HepG2 (cell line): ENCODE results near the gene CLP1. TPM values are rescaled to one million over a fixed set of nuclear protein-coding genes. Genes with fewer than 3 reads are reported as not detected.

Experiments
- ATAC-seq: fragments of 200-7000 bp; cut with Tn5 transposase; 3 replicates; pipeline ENCODE4 v1.9.1; 2020; ENCODE audit warnings: mild to moderate bottlenecking, moderate library complexity
- BruUV-seq: library from RNA; stranded (reverse); fragments of 400-500 nt; replicated peaks from 2 replicates; lab custom pipeline; 2021; lab: Mats Ljungman, UMichigan
- CTCF ChIA-PET: fragments of 300-600 bp; formaldehyde crosslinking; extraction: SDS; loops from one replicate; lab custom pipeline; 2021; ENCODE audit warnings: low total read pairs, inconsistent platforms, low intra/inter-chr PET ratio; lab: Yijun Ruan, JAX
- POLR2A ChIA-PET: fragments of 350-600 bp; sonication (Branson Sonifier 250); formaldehyde crosslinking; loops from one replicate; lab custom pipeline; 2020; ENCODE audit warnings: antibody characterized with exemption, inconsistent platforms; lab: Yijun Ruan, JAX
- DNase-seq: peaks from one replicate; pipeline ENCODE4 v3.0.0-alpha.2; 2015; ENCODE audit warnings: low spot score
- FAIRE-seq: peaks from 3 replicates; lab custom pipeline; 2011; peaks lifted over from hg19 to GRCh38; lab: Jason Lieb, UNC
- H2AFZ ChIP-seq: one replicate; pipeline ENCODE4 v1.6.1; 2011; ENCODE audit warnings: low read length, inconsistent platforms
- H3K27ac ChIP-seq: fragments of 300-600 bp; 3 replicates; pipeline ENCODE4 v1.8.0; 2011; ENCODE audit warnings: mixed run types, mild to moderate bottlenecking, mixed read lengths, low read length, inconsistent platforms; ENCODE audit not compliant: insufficient read depth; ENCODE audit errors: extremely low read length
- H3K27me3 ChIP-seq, 2 experiments: fragments of 200-600 bp in 1 of 2; 2 replicates in 1 of 2; 3 replicates in 1 of 2; pipeline versions ENCODE4 v1.6.0 to v1.8.0; 2011; ENCODE audit warnings: low read length in 2 of 2, mild to moderate bottlenecking in 2 of 2, moderate library complexity in 2 of 2, inconsistent platforms in 1 of 2; ENCODE audit not compliant: insufficient read depth in 2 of 2, control insufficient read depth in 1 of 2
- H3K36me3 ChIP-seq, 2 experiments: fragments of 200-600 bp in 1 of 2; replicated peaks in 1 of 2; 2 replicates in 1 of 2; 3 replicates in 1 of 2; pipeline versions ENCODE4 v1.5.1 to v1.8.0; 2011; ENCODE audit warnings: low read length in 2 of 2, inconsistent platforms in 1 of 2; ENCODE audit not compliant: insufficient read depth in 2 of 2, control insufficient read depth in 1 of 2
- H3K4me1 ChIP-seq: 2 replicates; pipeline ENCODE4 v1.5.1; 2012; ENCODE audit warnings: low read length, inconsistent platforms; ENCODE audit not compliant: insufficient read depth
- H3K4me2 ChIP-seq: 2 replicates; pipeline ENCODE4 v1.6.0; 2011; ENCODE audit warnings: low read depth, low read length, inconsistent platforms
- H3K4me3 ChIP-seq, 3 experiments: fragments of 200-600 bp in 1 of 3; sonication (generic), shearing (Covaris generic) in 1 of 3; replicated peaks in 1 of 3; 2 replicates each; pipeline ENCODE4 v1.5.1; 2011 to 2016; ENCODE audit warnings: low read length in 3 of 3, inconsistent platforms in 2 of 3, low read depth in 2 of 3, mild to moderate bottlenecking in 2 of 3, control low read depth in 1 of 3, mixed read lengths in 1 of 3; ENCODE audit not compliant: insufficient read depth in 1 of 3
- H3K79me2 ChIP-seq: one replicate; pipeline ENCODE4 v1.6.1; 2011; ENCODE audit warnings: low read length, inconsistent platforms; ENCODE audit not compliant: insufficient read depth
- H3K9ac ChIP-seq: 2 replicates; pipeline ENCODE4 v1.6.0; 2011; ENCODE audit warnings: mild to moderate bottlenecking, low read depth, low read length, inconsistent platforms; ENCODE audit not compliant: insufficient read depth
- H3K9me3 ChIP-seq: 2 replicates; pipeline ENCODE4 v1.5.1; 2012; ENCODE audit warnings: mild to moderate bottlenecking, low read length
- H4K20me1 ChIP-seq: 2 replicates; pipeline ENCODE4 v1.6.0; 2011; ENCODE audit warnings: inconsistent platforms, mild to moderate bottlenecking, low read length, moderate library complexity; ENCODE audit not compliant: insufficient read depth
- ARNTL ChIP-seq: sonication (generic); formaldehyde crosslinking; IDR thresholded peaks from 2 replicates; pipeline ENCODE4 v1.4.0; 2020; ENCODE audit warnings: mild to moderate bottlenecking, missing genetic modification reagents
- BCLAF1 ChIP-seq: fragments of 450-650 bp; IDR thresholded peaks from 2 replicates; pipeline ENCODE4 v1.6.1; 2017; ENCODE audit warnings: mild to moderate bottlenecking
- BORCS8-MEF2B ChIP-seq: sonication (generic); formaldehyde crosslinking; IDR thresholded peaks from 2 replicates; pipeline ENCODE4 v1.8.0; 2022; ENCODE audit warnings: mild to moderate bottlenecking, missing genetic modification reagents
- CC2D1A ChIP-seq: sonication (generic); formaldehyde crosslinking; IDR thresholded peaks from 2 replicates; pipeline ENCODE4 v1.8.1; 2023; ENCODE audit warnings: mild to moderate bottlenecking, missing genetic modification reagents
- CREBL2 ChIP-seq: sonication (generic); formaldehyde crosslinking; IDR thresholded peaks from 2 replicates; pipeline ENCODE4 v1.8.1; 2023; ENCODE audit warnings: missing genetic modification reagents, mild to moderate bottlenecking, borderline replicate concordance
- DPF2 ChIP-seq: sonication (generic); formaldehyde crosslinking; IDR thresholded peaks from 2 replicates; pipeline ENCODE4 v1.4.0; 2020; ENCODE audit warnings: mild to moderate bottlenecking, low read depth, missing genetic modification reagents, borderline replicate concordance
- MATR3 ChIP-seq: sonication (generic); formaldehyde crosslinking; IDR thresholded peaks from 2 replicates; pipeline ENCODE4 v1.4.0; 2020; ENCODE audit warnings: missing genetic modification reagents
- SRSF9 ChIP-seq: fragments of 200-400 bp; formaldehyde crosslinking; IDR thresholded peaks from 2 replicates; pipeline ENCODE4 v1.6.1; 2018; ENCODE audit warnings: borderline replicate concordance, mild to moderate bottlenecking, low read depth, low read length; ENCODE audit not compliant: insufficient read depth, poor library complexity, severe bottlenecking
- TFE3 ChIP-seq: IDR thresholded peaks from 2 replicates; pipeline ENCODE4 v1.6.1; 2016
- ZBTB43 ChIP-seq: sonication (generic); formaldehyde crosslinking; conservative IDR thresholded peaks from 2 replicates; pipeline ENCODE4 v1.4.0; 2020; ENCODE audit warnings: missing genetic modification reagents
- ZFP36L2 ChIP-seq: sonication (generic); formaldehyde crosslinking; IDR thresholded peaks from 2 replicates; pipeline ENCODE4 v1.4.0; 2020; ENCODE audit warnings: missing genetic modification reagents
- ZNF460 ChIP-seq: sonication (generic); formaldehyde crosslinking; IDR thresholded peaks from 2 replicates; pipeline ENCODE4 v1.5.1; 2020; ENCODE audit warnings: missing genetic modification reagents, mild to moderate bottlenecking, borderline replicate concordance
- WGBS: methylation state at CpG from one replicate; pipeline ENCODE4 v1.1.6; 2017; ENCODE audit warnings: low lambda C conversion rate; 5-methylcytosine and 5-hydroxymethylcytosine counted together
- in situ Hi-C: cut with HindIII; loops from 2 replicates; pipeline ENCODE4 v1.10.0; 2017; ENCODE audit warnings: low pct_unique_long_range_greater_than_20kb; ENCODE audit not compliant: extremely low pct_ligation_motif_present
- intact Hi-C: fragments of 100-400 bp; cut with micrococcal nuclease; formaldehyde crosslinking; loops from one replicate; pipeline ENCODE4 v1.10.0; 2022; ENCODE audit not compliant: unreplicated experiment
- polyA plus RNA-seq, 8 experiments: library from polyadenylated mRNA; depleted of rRNA in 3 of 8; stranded (reverse) in 7 of 8; unstranded in 1 of 8; fragments of >200 nt; fragmentation: Illumina TruSeq in 4 of 8; extraction: Trizol in 4 of 8; gene quantifications; 2 replicates each; pipeline versions ENCODE4 v1.2.1 to v1.2.3, GENCODE V29; 2011 to 2016; ENCODE audit warnings: low read depth in 4 of 8, missing spikeins in 1 of 8, mixed read lengths in 1 of 8; ENCODE audit not compliant: insufficient read depth in 1 of 8
- total RNA-seq, 5 experiments: library from RNA; depleted of rRNA; stranded (reverse); fragments of >200 nt; fragmentation: Illumina TruSeq; extraction: Trizol; gene quantifications; 2 replicates each; pipeline ENCODE4 v1.2.3, GENCODE V29; 2016; ENCODE audit warnings: low read depth in 1 of 5
- TF ChIP-seq, protein P1 (sequence below): sonication (generic); formaldehyde crosslinking; conservative IDR thresholded peaks from 2 replicates; pipeline ENCODE4 v1.8.0; 2022; ENCODE audit warnings: low read depth, missing genetic modification reagents

The CLP1 gene
- total and polyA plus RNA-seq, 2 of the 13 experiments (the other 11 are each of a cell fraction or from before 2014, with no cell fraction given): 14.6 to 24.8 TPM

DNA sequence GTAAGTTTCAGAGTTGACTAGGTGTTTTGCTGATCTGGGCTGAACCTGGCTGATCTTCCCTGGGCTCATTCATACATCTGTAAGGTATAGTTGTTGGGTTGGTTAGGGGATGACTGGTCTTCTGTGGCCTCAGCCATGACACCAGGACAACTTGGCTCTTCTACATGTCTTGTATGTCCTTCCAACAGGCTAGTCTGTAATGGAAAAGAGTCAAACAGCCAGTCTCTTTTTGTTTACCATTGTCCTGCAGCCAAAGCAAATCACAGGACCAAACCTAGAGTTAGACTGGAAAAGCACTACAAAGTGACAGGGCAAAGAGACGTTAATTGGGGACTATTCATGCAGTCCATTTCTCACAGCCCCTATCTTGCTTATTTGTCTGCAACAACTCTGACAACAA lies 42.3 kb upstream of the CLP1 start:
- no peaks in the 10 kb centered on the region for H3K27me3 ChIP-seq
- no peak overlapping the region for H3K27ac ChIP-seq
- 79% methylated on average over 1 of the region's 1 CpG for WGBS
- intact Hi-C loops (no loop called here), in situ Hi-C loops (no loop called here)
- no peak for DNase-seq
- peaks cover 16% of the 10 kb centered on the region for H3K9me3 ChIP-seq
- H3K79me2 ChIP-seq: no peaks in the 10 kb centered on the region
- no peak overlapping the region for H3K4me3 ChIP-seq
- ChIA-PET CTCF (no interaction called here), POLR2A (no interaction called here)
- no peaks in the 10 kb centered on the region for H3K36me3 ChIP-seq
- TF ChIP-seq ZFP36L2 (CRISPR knock-in tag) (no peak), CREBL2 (CRISPR knock-in tag) (no peak), ZNF460 (no peak), SRSF9 (no peak), ARNTL (CRISPR knock-in tag) (no peak), TFE3 (CRISPR knock-in tag) (no peak), ZBTB43 (CRISPR knock-in tag) (no peak), MATR3 (CRISPR knock-in tag) (no peak), CC2D1A (CRISPR knock-in tag) (no peak), DPF2 (CRISPR knock-in tag) (no peak), BORCS8-MEF2B (CRISPR knock-in tag) (no peak), BCLAF1 (no peak)
- TF ChIP-seq, protein P1, sequence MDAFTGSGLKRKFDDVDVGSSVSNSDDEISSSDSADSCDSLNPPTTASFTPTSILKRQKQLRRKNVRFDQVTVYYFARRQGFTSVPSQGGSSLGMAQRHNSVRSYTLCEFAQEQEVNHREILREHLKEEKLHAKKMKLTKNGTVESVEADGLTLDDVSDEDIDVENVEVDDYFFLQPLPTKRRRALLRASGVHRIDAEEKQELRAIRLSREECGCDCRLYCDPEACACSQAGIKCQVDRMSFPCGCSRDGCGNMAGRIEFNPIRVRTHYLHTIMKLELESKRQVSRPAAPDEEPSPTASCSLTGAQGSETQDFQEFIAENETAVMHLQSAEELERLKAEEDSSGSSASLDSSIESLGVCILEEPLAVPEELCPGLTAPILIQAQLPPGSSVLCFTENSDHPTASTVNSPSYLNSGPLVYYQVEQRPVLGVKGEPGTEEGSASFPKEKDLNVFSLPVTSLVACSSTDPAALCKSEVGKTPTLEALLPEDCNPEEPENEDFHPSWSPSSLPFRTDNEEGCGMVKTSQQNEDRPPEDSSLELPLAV (CRISPR knock-in tag): no peak
- no peak for ATAC-seq
- no peak overlapping the region for H3K4me2 ChIP-seq
- no peak overlapping the region for H3K9ac ChIP-seq
- H2AFZ ChIP-seq: no peak overlapping the region
- BruUV-seq: no TSS peak
- no peaks in the 10 kb centered on the region for H4K20me1 ChIP-seq
- no peaks in the 10 kb centered on the region for H3K4me1 ChIP-seq
- FAIRE-seq: no peak
